Mesothelial cell of epicardium (in vitro differentiated cells): Measurements from ENCODE around the gene PHF21A. TPM values are rescaled to one million over a fixed set of nuclear protein-coding genes. Genes with fewer than 3 reads are reported as not detected.

Experiments used
- DNase-seq, 2 experiments: peaks; one replicate each; pipeline ENCODE4 v3.0.0; 2021; ENCODE audit warnings: low spot score in 2 of 2; ENCODE audit not compliant: unreplicated experiment in 2 of 2
- H3K27ac Mint-ChIP-seq: 2 replicates; pipeline ENCODE4 v1.8.0; 2021; ENCODE audit warnings: mixed read lengths
- H3K27me3 Mint-ChIP-seq: 2 replicates; pipeline ENCODE4 v1.8.0; 2021; ENCODE audit warnings: low read depth, mixed read lengths
- H3K36me3 Mint-ChIP-seq: 2 replicates; pipeline ENCODE4 v1.8.0; 2021; ENCODE audit warnings: mixed read lengths
- H3K4me1 Mint-ChIP-seq: 2 replicates; pipeline ENCODE4 v1.8.0; 2021; ENCODE audit warnings: mixed read lengths
- H3K4me3 Mint-ChIP-seq: 2 replicates; pipeline ENCODE4 v1.8.0; 2021; ENCODE audit warnings: mild to moderate bottlenecking, moderate library complexity, mixed read lengths
- H3K9me3 Mint-ChIP-seq: 2 replicates; pipeline ENCODE4 v1.8.0; 2021; ENCODE audit warnings: mixed read lengths
- CTCF ChIP-seq: fragments of 200-600 bp; sonication (generic); IDR thresholded peaks from one replicate; pipeline ENCODE4 v1.5.0; 2021; ENCODE audit warnings: antibody characterized with exemption; ENCODE audit not compliant: unreplicated experiment
- total RNA-seq: library from RNA; stranded (reverse); gene quantifications from 3 replicates; pipeline ENCODE4 v1.2.1, GENCODE V29; 2021

The PHF21A gene
- total RNA-seq, 1 donor from 2014 or later, result 106 TPM

- peak overlapping the region; percentile 51 for H3K4me3 Mint-ChIP-seq
- no peaks in the 10 kb centered on the region for H3K36me3 Mint-ChIP-seq
- no peak for TF ChIP-seq CTCF
- peaks cover 3% of the 10 kb centered on the region for H3K4me1 Mint-ChIP-seq
- peaks cover 50% of the 10 kb centered on the region for H3K27me3 Mint-ChIP-seq
- no peak for DNase-seq
- no peaks in the 10 kb centered on the region for H3K9me3 Mint-ChIP-seq
- H3K27ac Mint-ChIP-seq, result no peak overlapping the region
Observed at GRCh38 chr11:45886816-45887520, 234.3 kb downstream of the PHF21A start.

GRCh38 chr11:45885921-45886721 lies 235.1 kb downstream of the PHF21A start:
- Mint-ChIP-seq H3K4me1 (peaks cover 3% of the 10 kb centered on the region), H3K27me3 (peaks cover 47% of the 10 kb centered on the region), H3K9me3 (no peaks in the 10 kb centered on the region), H3K36me3 (no peaks in the 10 kb centered on the region), H3K27ac (no peak overlapping the region), H3K4me3 (peak overlapping the region; percentile 51)
- TF ChIP-seq CTCF, result no peak
- DNase-seq, result no peak

- H3K36me3 Mint-ChIP-seq, result no peaks in the 10 kb centered on the region
- peaks cover 44% of the 10 kb centered on the region for H3K27me3 Mint-ChIP-seq
- H3K4me1 Mint-ChIP-seq, result peaks cover 3% of the 10 kb centered on the region
- peak; percentile 45 to 74 for DNase-seq
- TF ChIP-seq CTCF, result no peak
- H3K9me3 Mint-ChIP-seq, result no peaks in the 10 kb centered on the region
- H3K4me3 Mint-ChIP-seq, result peak within 1 kb of the TSS; percentile 70
- H3K27ac Mint-ChIP-seq, result no peak within 1 kb of the TSS
Observed at GRCh38 chr11:45885274-45885920, 235.9 kb downstream of the PHF21A start, which contains the start of gene MAPK8IP1. MAPK8IP1 (plus strand) TSS chr11:45885651; CDS start chr11:45885821, 170 bp downstream.

- DNase-seq, result no peak
- peak overlapping the region; percentile 70 for H3K4me3 Mint-ChIP-seq
- no peak for TF ChIP-seq CTCF
- H3K36me3 Mint-ChIP-seq, result peaks cover 1% of the 10 kb centered on the region
- H3K9me3 Mint-ChIP-seq, result no peaks in the 10 kb centered on the region
- peaks cover 37% of the 10 kb centered on the region for H3K27me3 Mint-ChIP-seq
- no peak overlapping the region for H3K27ac Mint-ChIP-seq
- peaks cover 7% of the 10 kb centered on the region for H3K4me1 Mint-ChIP-seq
Observed at GRCh38 chr11:45884596-45885185, 236.6 kb downstream of the PHF21A start.

Other genes with a start within 250 kb of the PHF21A start
- 11.5 to 13.8 TPM (median 12.7 TPM) in 3 replicates for gene MAPK8IP1, start 235.8 kb downstream of the PHF21A start, total RNA-seq
- 2.3 to 3.9 TPM (median 3.4 TPM) in 3 replicates for gene FREY1, start 214.2 kb downstream of the PHF21A start, total RNA-seq
- 19.8 to 23.1 TPM (median 20.7 TPM) in 3 replicates for gene PEX16, start 203.6 kb downstream of the PHF21A start, total RNA-seq
- 5.0 to 6.0 TPM (median 5.2 TPM) in 3 replicates for gene LARGE2, start 198.8 kb downstream of the PHF21A start, total RNA-seq
- gene CREB3L1, start 156.2 kb upstream of the PHF21A start, total RNA-seq, result 34.5 to 43.0 TPM (median 36.3 TPM) in 3 replicates
- 46.3 to 50.6 TPM (median 46.5 TPM) in 3 replicates for gene DGKZ, start 226.0 kb upstream of the PHF21A start, total RNA-seq